Fibroblast of skin of left quadriceps (primary cell): Measurements from ENCODE around the gene PLTP.

ENCODE experiments used
- DNase-seq, 2 experiments: peaks; one replicate each; pipeline ENCODE4 v3.0.0-alpha.2; 2013; ENCODE audit warnings: low read depth in 2 of 2

The PLTP gene

DNA sequence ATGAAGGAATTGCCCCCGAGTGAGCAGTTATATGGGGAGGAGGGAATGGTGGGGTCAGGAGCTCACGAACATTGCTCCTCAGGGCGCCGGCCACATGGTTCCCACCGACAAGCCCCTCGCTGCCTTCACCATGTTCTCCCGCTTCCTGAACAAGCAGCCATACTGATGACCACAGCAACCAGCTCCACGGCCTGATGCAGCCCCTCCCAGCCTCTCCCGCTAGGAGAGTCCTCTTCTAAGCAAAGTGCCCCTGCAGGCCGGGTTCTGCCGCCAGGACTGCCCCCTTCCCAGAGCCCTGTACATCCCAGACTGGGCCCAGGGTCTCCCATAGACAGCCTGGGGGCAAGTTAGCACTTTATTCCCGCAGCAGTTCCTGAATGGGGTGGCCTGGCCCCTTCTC, 13.7 kb downstream of the PLTP start:
- no peak for DNase-seq

DNA sequence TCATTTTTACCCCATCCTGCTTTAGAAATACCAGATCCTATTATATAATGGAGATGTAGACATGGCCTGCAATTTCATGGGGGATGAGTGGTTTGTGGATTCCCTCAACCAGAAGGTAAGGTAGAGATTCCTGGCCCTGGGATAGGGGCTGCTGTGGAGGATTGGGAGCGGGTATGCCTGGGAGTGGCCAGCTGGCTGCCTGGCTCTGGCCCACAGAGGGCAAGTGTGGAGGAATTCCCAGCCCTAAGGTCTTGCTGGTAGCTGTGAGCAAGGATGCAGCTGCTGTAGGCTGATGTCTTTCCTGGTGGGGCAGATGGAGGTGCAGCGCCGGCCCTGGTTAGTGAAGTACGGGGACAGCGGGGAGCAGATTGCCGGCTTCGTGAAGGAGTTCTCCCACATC, 14.3 kb downstream of the PLTP start:
- DNase-seq: no peak

- DNase-seq: no peak
Observed at GRCh38 chr20:45897289-45897688, 14.7 kb downstream of the PLTP start.

- DNase-seq: no peak
Observed at GRCh38 chr20:45896641-45897161, 15.3 kb downstream of the PLTP start.

GRCh38 chr20:45894797-45895196, 17.2 kb downstream of the PLTP start:
- DNase-seq: no peak

DNA sequence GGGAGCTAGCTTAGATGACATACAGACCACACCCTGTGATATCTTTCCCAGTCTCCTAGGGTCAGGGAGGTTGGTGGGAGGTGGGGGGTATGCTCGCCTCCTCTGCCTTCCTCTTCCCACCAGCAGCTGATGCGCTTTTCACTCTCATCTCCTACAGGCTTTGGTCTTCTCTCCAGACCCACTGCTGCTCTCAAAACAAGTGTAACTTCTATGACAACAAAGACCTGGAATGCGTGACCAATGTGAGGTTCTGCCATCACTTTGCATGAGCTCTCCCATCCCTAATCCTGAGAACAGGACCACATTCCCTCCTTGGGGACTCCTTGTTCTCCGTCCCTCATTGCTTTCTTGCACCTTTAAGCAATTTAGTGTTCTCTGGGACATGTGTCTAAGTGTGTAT, 18.1 kb downstream of the PLTP start:
- no peak for DNase-seq

DNA sequence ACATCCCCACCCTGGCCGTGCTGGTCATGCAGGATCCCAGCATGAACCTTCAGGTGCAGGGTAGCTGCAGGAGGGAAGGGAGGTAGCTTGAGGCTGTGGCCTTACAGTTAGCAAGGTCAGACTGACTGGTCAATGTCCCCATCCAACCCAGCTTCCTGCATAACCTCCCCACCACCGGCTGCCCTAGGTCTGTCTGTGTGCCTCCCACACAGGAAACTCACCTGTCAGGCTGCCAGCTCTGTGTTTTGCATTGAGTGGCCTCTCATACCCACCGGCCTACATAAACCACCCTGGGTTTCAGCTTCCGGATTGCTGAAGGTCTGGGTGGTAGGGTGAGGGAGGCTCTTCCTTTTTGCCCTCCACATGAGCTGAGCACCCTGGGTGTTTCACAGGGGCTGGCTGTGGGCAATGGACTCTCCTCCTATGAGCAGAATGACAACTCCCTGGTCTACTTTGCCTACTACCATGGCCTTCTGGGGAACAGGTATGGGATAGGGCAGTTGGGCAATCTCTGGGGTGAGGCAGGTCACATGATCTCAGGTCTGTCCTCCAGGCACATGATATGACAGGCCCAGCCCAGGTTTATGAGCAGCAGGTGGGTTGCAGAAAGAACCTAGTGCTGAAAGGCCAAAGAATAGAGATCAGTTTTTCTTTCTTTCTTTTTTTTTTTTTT, 19.0 kb downstream of the PLTP start:
- no peak for DNase-seq

DNA sequence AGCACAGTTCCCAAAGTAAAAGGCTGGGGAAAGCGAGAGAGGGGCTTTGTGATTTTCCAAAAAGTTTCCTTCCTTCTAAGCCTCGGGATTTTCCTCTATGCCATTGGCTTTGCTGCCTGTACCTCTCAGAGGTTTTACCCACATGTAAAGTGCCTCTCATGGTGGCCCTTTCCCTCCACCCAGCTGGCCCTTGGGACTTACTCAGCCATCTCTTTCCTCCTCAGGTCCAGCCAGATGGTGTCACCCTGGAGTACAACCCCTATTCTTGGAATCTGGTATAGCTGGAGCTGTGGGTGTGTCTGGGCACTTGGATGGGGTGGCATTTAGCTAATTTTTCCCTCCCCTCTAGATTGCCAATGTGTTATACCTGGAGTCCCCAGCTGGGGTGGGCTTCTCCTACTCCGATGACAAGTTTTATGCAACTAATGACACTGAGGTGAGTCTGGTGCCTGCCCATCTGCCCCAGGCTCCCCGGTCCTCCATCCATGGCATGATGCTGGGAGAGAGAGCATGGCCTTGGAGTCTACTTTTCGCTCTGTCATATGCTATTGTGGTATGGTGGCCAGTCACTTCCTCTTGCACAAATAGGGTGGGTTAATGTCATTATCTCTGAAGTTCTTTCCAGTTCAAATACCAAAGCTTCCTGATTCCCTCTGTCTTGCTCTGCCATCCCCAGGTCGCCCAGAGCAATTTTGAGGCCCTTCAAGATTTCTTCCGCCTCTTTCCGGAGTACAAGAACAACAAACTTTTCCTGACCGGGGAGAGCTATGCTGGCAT, 19.7 kb downstream of the PLTP start:
- no peak for DNase-seq

DNA sequence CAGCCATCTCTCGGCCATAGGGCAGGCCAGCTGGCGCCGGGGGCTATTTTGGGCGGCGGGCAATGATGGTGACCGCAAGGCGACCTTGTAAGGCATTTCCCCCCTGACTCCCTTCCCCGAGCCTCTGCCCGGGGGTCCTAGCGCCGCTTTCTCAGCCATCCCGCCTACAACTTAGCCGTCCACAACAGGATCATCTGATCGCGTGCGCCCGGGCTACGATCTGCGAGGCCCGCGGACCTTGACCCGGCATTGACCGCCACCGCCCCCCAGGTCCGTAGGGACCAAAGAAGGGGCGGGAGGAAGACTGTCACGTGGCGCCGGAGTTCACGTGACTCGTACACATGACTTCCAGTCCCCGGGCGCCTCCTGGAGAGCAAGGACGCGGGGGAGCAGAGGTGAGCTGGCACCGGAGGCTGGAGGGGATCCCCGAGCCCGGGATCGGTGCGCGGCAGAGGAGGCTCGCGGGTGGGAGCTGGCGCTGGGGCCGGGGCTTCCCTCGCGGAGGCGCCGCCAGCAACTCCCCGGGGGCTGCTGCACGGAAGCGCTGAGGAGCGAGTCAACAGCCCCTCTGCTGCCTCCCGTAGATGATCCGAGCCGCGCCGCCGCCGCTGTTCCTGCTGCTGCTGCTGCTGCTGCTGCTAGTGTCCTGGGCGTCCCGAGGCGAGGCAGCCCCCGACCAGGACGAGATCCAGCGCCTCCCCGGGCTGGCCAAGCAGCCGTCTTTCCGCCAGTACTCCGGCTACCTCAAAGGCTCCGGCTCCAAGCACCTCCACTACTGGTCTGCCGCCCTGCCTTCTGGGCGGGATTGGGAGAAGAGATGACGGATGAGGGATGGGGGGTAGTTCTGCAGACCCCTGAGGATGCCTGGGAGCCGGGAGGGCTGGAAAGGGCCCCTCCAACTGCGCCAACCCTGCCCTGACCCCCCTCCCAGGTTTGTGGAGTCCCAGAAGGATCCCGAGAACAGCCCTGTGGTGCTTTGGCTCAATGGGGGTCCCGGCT, 20.7 kb downstream of the PLTP start, which contains the start of the genes CTSA and NEURL2:
CTSA (plus strand) TSS at position 351 of the 999 bp plus-strand sequence; CDS start at position 585, 234 bp downstream.
NEURL2 (minus strand) TSS at position 224 of the 999 bp plus-strand sequence; CDS start at position 7, 217 bp downstream.
- DNase-seq: peak; percentile 83

- peak in 1 of 2 experiments; percentile 48 for DNase-seq
Observed at GRCh38 chr20:45890077-45890984, 21.6 kb downstream of the PLTP start.

- no peak for DNase-seq
Observed at GRCh38 chr20:45888681-45889080, 23.3 kb downstream of the PLTP start.

DNA sequence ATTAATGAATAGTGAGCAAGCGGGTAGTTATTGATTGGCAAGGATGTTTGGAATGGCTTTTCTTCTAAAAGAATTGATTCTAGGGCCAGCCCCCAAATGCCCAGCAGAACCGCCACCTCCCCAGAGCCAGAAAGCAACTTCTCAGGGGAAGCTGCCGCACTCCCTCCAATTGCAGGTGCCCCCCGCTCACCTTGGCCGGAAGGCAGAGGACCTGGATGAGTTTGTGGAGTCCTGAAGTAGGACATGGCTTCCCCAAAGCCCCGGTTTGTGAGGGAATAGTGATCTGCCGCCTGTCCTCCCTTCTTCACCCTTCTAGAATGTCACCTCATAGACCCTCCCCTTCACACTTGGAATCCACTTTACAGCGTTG, 24.6 kb downstream of the PLTP start, which contains the start of gene SPATA25:
SPATA25 (minus strand) TSS at position 277 of the 370 bp plus-strand sequence; CDS start at position 245, 32 bp downstream.
- no peak for DNase-seq

DNA sequence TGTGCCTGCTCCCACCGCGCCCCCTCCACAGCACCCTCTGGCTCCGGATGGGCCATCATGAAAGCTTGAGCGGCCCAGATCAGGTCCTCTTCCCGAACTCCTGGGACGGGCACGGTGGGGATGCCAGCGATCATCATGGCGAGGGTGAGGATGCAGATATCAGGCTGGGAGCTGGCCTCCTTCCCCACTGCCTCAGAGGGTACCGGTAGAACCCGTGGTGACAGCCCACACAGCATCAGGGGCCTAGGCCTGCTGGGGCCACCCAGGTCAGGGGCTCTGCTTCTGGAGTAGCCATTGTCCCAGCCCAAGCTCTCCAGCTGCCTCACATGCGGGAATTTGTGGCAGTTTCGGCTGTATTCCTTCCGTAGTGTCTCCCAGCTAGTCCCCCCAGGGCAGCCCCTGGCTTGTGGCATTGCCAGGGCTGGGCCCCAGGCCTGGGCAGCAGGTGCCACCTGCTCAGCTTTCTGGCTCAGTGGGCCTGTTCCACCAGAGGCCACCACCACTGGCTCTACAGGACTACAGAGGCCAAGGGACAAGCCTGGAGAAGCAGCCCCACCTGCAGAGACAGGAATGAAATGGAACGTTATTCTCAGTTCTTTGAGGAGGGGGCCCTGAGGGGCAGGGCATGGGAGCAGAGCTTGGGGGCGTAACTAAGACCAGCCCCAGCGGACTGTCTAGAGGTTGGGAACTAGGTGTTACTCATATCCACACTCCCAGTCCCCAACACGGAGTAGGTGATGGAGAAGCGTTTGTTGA, 25.2 kb downstream of the PLTP start:
- no peak for DNase-seq

- DNase-seq: no peak
Observed at GRCh38 chr20:45883100-45883469, 28.9 kb downstream of the PLTP start.

- DNase-seq: no peak
Observed at GRCh38 chr20:45882469-45883099, 29.4 kb downstream of the PLTP start.

- DNase-seq: peak; percentile 99
Observed at GRCh38 chr20:45880988-45881788, 30.8 kb downstream of the PLTP start, which contains the start of gene ZSWIM1. ZSWIM1 (plus strand) TSS chr20:45881227; CDS start chr20:45882593, 1,366 bp downstream.

DNA sequence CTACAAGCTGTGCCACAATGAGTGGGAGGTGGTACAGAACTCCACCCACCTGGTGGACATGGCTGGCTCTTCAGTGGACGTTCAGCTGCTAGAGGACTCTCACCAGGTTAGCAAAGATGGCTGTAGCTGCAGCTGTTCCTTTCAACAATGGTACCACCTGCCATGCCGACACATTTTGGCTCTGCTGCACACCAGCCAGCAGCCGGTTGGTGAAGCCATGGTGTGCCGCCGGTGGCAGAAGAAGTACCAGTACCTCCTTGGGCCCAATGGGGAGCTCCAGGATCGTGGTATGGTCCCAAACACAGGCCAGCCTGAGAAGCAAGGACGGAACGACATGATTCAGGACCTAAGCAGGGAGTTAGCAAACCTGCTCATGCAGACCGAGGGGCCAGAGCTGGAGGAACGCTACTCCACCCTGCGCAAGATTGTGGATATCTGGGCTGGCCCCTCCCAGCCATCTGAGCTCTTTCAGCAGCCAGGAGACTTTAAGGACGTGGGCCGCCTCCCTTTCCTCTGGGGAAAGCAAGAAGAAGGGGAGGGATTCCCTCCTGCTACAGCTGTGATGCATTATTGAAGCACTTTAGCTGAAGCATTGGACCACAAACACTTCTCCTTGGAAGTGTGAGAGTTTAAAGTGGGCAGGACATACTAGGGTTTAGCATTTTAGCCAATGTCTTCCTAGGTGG, 33.7 kb downstream of the PLTP start:
- DNase-seq: no peak

GRCh38 chr20:45874576-45874975, 37.4 kb downstream of the PLTP start:
- no peak for DNase-seq
